Stimulated activated naive CD8-positive, alpha-beta T cell treated with anti-CD3 and anti-CD28 coated beads, Interleukin-15, Interleukin-2, amounts not matched to agents 100 U/mL and 50 U/mL, for 24 hours (primary cell): ENCODE results near the gene LCLAT1.

ENCODE experiments used
- ATAC-seq: fragments of 150-1000 bp; cut with Tn5 transposase; one replicate; pipeline ENCODE4 v1.10.0; 2021
- DNase-seq: peaks from one replicate; pipeline ENCODE4 v3.0.0; 2021

Gene LCLAT1

GRCh38 chr2:30514848-30515435 is 67.9 kb downstream of the LCLAT1 start:
- no peak for DNase-seq
- ATAC-seq = no peak

DNA sequence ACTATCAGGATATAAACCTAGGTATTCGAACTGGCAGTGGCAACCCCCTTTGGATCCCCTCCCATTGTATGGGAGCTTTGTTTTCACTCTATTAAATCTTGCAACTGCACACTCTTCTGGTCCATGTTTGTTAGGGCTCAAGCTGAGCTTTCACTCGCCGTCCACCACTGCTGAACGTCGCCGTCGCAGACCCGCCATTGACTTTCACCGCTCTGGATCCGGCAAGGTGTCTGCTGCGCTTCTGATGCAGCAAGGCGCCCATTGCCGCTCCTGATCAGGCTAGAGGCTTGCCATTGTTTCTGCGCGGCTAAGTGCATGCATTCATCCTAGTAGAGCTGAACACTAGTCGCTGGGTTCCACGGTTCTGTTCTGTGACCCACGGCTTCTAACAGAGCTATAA is 69.1 kb downstream of the LCLAT1 start:
- DNase-seq = no peak
- no peak for ATAC-seq

DNA sequence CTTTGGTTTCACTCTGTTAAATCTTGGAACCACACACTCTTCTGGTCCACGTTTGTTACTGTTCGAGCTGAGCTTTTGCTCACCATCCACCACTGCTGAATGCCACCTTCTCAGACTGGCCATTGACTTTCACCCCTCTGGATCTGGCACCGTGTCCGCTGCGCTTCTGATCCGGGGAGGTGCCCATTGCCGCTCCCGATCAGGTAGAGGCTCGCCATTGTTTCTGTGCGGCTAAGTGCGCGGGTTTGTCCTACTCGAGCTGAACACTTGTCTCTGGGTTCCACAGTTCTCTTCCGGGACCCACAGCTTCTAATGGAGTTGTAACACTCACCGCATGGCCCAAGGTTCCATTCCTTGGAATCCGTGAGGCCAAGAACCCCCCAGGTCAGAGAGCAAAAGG is 72.8 kb downstream of the LCLAT1 start:
- ATAC-seq (no peak), DNase-seq (no peak)

- ATAC-seq (no peak), DNase-seq (no peak)
Observed at GRCh38 chr2:30522421-30522820, 75.4 kb downstream of the LCLAT1 start.

DNA sequence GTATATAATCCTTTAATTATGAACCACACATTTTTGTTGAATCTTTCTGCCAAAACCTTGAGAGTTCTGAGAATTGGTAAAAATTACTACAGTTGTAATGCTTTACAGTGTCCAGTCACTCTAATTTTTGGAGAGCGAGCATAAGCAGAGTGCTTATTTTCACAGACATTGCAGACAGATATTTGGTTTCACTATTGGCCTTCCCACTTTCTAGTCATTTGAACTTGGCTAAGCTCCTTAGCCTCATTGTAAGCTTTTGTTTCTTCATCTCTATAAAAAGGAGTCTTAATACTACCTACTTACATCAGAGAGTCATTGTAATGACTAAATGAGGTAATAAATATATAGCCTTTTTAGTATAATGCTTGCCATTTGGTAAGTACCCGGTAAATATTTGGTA is 80.4 kb downstream of the LCLAT1 start:
- ATAC-seq = no peak

GRCh38 chr2:30527859-30528258 is 80.8 kb downstream of the LCLAT1 start:
- no peak for ATAC-seq
- DNase-seq = no peak

More for the DNA sequence above, 80.4 kb downstream of the LCLAT1 start:
- DNase-seq = no peak

- ATAC-seq (no peak), DNase-seq (no peak)
Observed at GRCh38 chr2:30530346-30530745, 83.3 kb downstream of the LCLAT1 start.

- ATAC-seq (no peak), DNase-seq (no peak)
Observed at GRCh38 chr2:30541680-30542079, 94.6 kb downstream of the LCLAT1 start.

DNA sequence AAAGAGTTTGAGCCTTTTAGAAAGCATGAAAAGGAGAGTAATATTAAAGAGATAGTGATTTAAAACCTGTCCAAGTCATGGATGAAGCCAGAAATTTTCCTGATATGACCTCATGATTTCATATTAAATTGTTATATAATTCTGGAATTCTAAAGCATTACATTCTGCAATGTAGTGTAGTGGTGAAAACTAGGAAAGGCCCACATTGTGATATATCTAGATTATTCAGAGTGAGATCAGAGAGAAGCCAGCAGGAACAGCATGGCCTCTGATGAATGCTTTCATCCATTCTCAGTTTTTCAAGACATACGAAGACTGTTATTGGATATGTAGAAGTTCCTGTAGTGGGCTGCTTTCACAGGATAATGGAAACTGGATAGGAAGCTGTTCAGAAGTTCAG is 98.8 kb downstream of the LCLAT1 start:
- DNase-seq (no peak), ATAC-seq (no peak)

DNA sequence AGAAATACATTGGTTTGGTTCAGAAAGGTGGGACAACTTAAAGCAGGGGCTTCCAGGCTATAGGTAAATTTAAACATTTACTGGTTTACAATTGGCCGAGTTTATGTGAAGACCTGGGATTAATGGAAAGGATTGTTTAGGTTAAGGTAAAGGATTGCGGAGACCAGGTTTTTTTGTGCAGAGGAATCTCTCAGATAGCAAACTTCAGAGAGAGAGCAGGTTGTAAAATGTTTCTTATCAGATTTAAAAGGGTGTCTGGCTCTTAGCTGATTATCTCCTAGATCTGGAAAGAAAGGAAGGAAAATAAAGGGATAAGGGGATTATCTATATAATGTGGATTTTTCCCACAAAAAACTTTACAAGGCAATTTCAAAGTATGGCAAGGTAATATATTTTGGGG is 101.3 kb downstream of the LCLAT1 start:
- DNase-seq (no peak), ATAC-seq (no peak)

DNA sequence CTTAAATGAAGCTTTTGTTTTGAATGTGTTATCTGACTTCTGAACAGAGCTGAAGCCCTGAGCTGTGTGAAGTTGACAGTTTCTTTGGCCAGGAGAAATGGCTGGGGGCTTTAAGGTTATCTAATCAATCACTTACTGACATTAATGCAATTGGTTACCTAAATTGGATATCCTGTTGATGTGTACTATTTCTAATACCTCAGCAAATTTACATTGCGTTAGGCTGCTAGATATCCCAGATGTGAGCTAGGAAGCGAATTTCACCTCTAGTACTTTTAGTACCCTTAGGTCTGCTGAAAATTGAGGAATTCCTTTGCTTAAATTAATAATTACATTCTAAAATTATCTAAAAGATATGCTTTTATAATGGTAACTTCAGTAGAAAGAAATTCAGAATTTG is 102.0 kb downstream of the LCLAT1 start:
- ATAC-seq (no peak), DNase-seq (no peak)

DNA sequence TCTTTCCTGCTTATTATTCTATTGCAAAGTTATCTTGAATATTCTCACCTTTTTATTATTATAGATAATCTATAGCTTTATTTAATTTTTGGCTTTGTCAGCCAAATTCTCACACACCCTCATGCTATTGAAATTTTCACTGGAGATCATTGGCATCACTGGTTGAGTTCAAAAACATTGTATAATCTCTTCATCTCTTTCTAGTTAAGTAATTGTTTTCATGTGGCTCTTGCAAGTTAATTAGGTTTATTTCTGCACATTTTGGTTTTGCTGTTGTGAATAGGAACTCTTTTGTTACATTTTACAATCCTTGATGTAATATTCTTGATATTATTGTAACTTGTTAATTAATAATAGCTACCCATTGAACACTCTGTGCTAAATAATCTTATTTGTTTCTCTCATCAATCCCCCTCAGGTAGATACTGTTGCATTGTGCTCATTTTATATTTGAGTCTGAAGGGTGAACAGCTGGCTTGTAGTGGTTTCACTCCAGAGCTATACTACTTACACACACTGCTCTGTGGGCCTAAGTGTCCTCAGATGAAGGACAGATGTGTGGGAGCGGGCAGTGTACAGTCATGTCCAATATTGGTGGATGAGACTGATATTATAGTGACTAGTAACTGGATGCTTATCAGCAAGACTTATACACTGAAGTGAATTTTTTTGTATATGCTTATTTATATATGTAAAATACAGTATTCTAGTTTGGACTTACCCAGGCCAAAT is 112.7 kb downstream of the LCLAT1 start:
- ATAC-seq (no peak), DNase-seq (no peak)

DNA sequence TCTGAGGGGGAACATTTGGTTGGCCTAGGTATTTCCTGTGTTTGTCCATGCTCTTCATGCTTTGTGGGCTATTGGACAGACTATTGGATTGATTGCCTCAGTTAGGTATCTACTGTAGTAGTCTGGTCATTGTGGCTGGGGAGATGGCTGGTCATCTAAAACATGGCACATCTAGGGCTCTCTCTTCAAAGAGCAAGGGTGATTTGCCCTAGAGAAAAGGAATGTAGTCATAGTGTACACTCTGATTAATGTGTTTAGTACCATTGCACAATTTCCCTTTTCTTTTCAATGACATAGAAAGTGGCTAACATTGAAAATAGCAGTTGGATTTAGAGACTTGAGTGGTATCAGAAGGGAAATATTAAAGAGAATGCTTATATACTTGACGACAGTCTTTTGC is 114.3 kb downstream of the LCLAT1 start:
- DNase-seq (no peak), ATAC-seq (no peak)

DNA sequence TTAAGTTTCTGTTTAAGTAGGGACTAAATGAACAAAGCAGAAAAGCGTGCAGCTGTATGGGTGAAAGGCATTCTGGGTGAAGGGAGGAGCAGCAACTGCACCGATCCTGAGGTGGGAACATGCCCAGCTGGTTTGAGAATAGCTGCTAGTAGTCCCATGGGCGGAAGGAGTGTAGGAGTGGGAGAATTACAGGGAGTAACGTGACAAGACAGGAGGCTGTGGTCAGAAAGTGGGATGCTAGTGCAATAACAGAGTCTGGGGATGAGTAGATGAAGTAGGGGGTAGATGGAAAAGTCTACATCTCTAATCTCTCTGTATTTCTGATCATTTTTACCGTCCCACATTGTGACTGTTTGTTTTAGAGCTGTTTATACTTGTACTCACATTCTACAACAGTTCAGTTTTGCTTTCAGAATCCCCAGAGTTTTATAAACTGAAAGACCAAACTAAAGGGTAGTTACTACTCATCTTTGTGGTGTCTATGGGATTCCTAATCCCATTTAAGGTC is 118.9 kb downstream of the LCLAT1 start:
- no peak for DNase-seq

DNA sequence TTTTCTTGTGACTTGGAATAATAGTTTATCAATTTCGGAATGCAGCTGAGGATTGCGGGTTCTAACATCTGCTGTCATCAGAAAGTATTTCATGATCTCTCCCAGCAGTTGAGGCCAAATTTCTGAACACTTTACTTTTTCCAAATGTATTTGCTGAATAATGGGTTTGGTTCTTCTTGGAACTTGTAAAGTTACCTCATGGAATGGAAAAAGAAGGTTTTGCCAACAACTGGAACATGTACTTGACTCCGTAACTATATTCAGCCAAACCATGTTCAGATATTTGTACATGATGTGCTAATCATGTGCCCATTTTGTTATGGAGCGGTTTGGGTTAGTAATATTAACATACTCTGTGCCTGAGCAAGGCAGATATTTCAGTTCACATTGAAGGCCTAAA is 119.6 kb downstream of the LCLAT1 start:
- no peak for ATAC-seq
- DNase-seq = no peak

More for the DNA sequence above, 118.9 kb downstream of the LCLAT1 start:
- ATAC-seq = no peak

GRCh38 chr2:30567317-30567716 is 120.3 kb downstream of the LCLAT1 start:
- no peak for DNase-seq
- ATAC-seq = no peak

DNA sequence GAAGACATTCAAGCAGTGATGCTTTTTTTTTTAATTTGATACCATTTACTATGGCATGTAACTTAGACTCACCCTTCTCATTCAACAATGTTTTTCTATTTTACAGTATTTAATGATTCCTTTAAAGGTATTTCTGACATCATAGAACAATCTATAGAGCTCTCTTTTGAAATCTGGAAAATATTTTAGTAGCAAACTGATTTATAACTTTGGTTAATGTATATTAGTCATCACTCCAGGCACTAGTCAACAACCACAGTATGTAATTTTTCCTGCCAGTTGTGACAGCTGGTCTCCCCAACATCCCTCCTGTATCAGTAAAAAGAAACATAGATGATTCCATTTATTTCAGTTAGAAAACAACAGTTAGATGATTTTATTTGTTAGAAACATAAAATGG is 122.9 kb downstream of the LCLAT1 start:
- DNase-seq = no peak
- ATAC-seq = no peak

DNA sequence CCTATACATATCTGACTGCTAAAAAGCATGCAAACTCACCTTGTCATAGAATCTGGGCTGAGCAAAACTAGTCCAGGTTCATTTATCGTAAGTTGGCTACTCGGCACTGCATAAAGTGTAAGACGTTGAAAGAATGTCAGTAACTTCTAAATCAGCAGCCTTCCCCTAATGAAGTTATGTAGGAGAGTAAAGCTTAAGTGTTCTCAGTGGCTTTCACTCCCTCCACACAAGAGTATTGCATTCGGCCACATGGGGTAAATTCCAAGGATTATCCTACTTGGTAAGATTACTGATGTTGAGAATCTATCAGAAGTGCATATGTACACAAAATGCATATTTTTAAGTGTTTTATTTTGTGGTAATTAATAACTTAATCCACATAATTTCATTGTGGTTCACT is 130.1 kb downstream of the LCLAT1 start:
- ATAC-seq (no peak), DNase-seq (no peak)

DNA sequence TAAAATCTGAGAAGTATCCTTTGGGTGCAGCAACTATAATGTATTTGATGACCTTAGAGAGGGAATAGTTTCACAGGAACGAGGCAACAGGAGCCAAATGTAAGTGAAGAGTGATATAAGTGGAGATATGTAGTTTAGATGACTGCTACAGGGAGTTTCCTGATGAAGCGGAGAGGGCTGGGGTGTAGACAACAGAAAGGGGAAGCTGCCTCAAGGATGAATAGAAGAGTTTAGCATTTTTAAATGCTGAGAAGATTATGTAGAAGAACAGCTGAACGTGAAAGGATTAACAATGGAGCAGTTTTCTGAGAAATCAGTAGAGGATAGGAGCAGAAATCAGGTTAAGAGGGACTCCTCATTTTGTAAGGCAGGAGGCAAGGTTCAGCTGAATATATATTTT is 133.3 kb downstream of the LCLAT1 start:
- no peak for ATAC-seq

DNA sequence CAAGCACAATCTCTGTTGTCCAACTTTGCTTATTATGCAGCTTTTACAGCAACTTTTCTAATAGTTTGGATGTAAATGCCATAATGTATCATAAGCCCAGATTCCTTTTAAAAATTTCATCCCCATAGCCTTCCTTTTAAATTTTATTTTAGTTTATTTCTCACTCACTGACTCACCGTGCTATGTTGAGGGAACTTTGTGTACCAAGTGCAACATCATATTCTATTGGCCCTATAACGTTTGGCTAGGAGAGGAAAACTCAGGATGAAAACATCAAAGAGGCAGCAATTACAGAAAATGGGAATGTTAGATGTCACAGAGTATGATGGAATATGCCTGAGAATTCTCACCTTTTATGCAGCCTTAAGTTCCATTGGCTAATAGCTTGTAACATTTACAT is 135.5 kb downstream of the LCLAT1 start:
- no peak for ATAC-seq

More for the DNA sequence above, 133.3 kb downstream of the LCLAT1 start:
- DNase-seq = no peak

GRCh38 chr2:30583204-30583749 is 136.2 kb downstream of the LCLAT1 start:
- ATAC-seq (no peak), DNase-seq (no peak)

More for the DNA sequence above, 135.5 kb downstream of the LCLAT1 start:
- DNase-seq = no peak

- ATAC-seq = no peak
- no peak for DNase-seq
Observed at GRCh38 chr2:30584116-30584515, 137.1 kb downstream of the LCLAT1 start.

DNA sequence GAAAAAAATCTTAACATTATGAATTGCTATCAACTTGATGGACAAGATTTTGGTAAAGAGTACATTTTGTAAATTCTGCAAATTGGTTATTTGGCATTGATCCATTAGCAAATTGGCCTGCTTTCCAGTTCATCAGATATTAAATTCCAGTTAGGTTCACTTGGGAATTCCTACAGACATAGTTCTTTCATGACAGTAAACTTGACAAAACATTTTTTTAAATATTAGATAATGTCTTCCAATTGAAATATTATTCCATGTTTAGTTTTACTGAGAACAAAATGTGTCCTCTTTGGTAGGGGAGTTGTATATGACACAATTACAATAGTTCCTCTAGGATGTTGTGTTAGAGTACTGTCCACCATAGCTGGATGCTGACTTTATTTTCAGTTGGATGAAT is 141.9 kb downstream of the LCLAT1 start:
- DNase-seq = no peak
- no peak for ATAC-seq

- ATAC-seq (no peak), DNase-seq (no peak)
Observed at GRCh38 chr2:30590407-30590806, 143.4 kb downstream of the LCLAT1 start.
